Progenitor cell of endocrine pancreas (in vitro differentiated cells): ENCODE results near the gene BYSL. TPM values are rescaled to one million over a fixed set of nuclear protein-coding genes. Genes with fewer than 3 reads are reported as not detected.
"Not testable (repeated sequence)": the region's sequence is repeated elsewhere in the genome, so short reads cannot be mapped to it uniquely, and the experiment has no call there.

Experiments used
- DNase-seq: peaks from one replicate; pipeline ENCODE4 v3.0.0; 2021; ENCODE audit warnings: low spot score; ENCODE audit not compliant: unreplicated experiment
- H3K27ac Mint-ChIP-seq: 2 replicates; pipeline ENCODE4 v1.8.0; 2021; ENCODE audit warnings: mild to moderate bottlenecking, moderate library complexity, mixed read lengths
- H3K27me3 Mint-ChIP-seq: 2 replicates; pipeline ENCODE4 v1.8.0; 2021; ENCODE audit warnings: mixed read lengths
- H3K36me3 Mint-ChIP-seq: 2 replicates; pipeline ENCODE4 v1.8.0; 2022; ENCODE audit warnings: mixed read lengths; ENCODE audit not compliant: insufficient read depth
- H3K4me1 Mint-ChIP-seq: 2 replicates; pipeline ENCODE4 v1.8.0; 2021; ENCODE audit warnings: low read depth, mixed read lengths
- H3K4me3 Mint-ChIP-seq: 2 replicates; pipeline ENCODE4 v1.8.0; 2021; ENCODE audit warnings: low read depth, mild to moderate bottlenecking, moderate library complexity, mixed read lengths
- H3K9me3 Mint-ChIP-seq: 2 replicates; pipeline ENCODE4 v1.8.0; 2021; ENCODE audit warnings: low read depth, mixed read lengths
- total RNA-seq: library from RNA; stranded (reverse); gene quantifications from 2 replicates; pipeline ENCODE4 v1.2.1, GENCODE V29; 2021
- TF ChIP-seq, protein P1 (sequence below): fragments of 200-600 bp; sonication (generic); IDR thresholded peaks from one replicate; pipeline ENCODE4 v1.5.0; 2021; ENCODE audit warnings: antibody characterized with exemption, mild to moderate bottlenecking; ENCODE audit not compliant: unreplicated experiment

Gene BYSL
- total RNA-seq, 1 donor from 2014 or later = 32.8 TPM

DNA sequence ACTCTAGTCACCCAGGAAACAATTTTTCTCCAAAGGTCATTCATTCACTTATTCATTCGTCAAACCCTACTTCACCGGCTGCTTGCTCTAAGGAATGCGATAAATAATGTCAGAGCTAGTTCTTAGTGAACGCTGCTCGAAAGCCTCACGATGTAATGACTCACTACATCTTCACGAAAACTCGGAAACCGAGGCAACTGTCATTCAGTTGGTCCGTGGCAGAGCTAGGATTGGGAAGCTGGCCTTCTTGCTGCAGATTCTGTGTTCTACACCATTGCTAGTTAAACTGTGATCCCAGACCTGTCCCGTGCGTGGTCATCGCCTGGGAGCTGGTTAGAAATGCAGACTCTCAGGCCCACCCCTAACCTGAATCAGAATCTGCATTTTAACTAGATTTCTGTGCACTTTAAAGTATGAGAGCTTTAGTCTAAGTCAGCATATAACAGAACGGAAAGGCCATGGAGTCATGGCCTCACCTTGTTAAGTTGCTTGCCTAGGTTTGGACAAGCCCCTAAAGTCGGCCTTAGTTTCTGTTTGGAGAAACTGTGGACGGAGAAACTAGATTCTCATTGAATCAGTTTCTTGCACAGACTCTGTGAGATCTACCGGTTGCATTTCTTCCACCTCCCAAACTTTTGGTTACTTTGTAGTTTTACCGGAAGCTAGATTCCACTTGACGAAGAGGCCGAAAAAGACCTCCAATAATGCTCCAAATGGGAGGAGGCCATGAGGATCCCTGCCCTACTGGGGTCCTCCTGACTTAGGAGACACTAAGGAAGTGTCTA is 21.0 kb downstream of the BYSL start:
- H3K4me3 Mint-ChIP-seq = peak overlapping the region; percentile 74
- H3K4me1 Mint-ChIP-seq = peaks cover 10% of the 10 kb centered on the region
- DNase-seq = no peak
- H3K27me3 Mint-ChIP-seq = peaks cover 25% of the 10 kb centered on the region
- no peaks in the 10 kb centered on the region for H3K9me3 Mint-ChIP-seq
- H3K27ac Mint-ChIP-seq = peak overlapping the region; percentile 70
- H3K36me3 Mint-ChIP-seq = no peaks in the 10 kb centered on the region
- TF ChIP-seq, protein P1, sequence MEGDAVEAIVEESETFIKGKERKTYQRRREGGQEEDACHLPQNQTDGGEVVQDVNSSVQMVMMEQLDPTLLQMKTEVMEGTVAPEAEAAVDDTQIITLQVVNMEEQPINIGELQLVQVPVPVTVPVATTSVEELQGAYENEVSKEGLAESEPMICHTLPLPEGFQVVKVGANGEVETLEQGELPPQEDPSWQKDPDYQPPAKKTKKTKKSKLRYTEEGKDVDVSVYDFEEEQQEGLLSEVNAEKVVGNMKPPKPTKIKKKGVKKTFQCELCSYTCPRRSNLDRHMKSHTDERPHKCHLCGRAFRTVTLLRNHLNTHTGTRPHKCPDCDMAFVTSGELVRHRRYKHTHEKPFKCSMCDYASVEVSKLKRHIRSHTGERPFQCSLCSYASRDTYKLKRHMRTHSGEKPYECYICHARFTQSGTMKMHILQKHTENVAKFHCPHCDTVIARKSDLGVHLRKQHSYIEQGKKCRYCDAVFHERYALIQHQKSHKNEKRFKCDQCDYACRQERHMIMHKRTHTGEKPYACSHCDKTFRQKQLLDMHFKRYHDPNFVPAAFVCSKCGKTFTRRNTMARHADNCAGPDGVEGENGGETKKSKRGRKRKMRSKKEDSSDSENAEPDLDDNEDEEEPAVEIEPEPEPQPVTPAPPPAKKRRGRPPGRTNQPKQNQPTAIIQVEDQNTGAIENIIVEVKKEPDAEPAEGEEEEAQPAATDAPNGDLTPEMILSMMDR = no peak

DNA sequence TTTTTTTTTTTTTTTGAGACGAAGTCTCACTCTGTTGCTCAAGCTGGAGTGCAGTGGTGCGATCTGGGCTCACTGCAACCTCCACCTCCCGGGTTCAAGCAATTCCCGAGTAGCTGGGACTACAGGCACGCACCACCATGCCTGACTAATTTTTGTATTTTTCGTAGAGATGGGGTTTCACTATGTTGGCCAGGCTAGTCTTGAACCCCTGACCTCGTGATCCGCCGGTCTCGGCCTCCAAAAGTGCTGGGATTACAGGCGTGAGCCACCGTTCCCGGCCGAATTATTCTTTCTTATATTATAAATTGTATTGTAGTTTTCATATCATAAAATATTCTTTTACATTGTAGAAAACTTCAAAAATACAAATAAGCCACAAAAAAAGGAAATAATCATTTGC is 21.6 kb downstream of the BYSL start:
- not testable (repeated sequence) for DNase-seq, H3K27ac Mint-ChIP-seq, H3K4me1 Mint-ChIP-seq, H3K9me3 Mint-ChIP-seq, H3K36me3 Mint-ChIP-seq
- Mint-ChIP-seq H3K4me3 (peak overlapping the region; percentile 50), H3K27me3 (peaks cover 25% of the 10 kb centered on the region)

DNA sequence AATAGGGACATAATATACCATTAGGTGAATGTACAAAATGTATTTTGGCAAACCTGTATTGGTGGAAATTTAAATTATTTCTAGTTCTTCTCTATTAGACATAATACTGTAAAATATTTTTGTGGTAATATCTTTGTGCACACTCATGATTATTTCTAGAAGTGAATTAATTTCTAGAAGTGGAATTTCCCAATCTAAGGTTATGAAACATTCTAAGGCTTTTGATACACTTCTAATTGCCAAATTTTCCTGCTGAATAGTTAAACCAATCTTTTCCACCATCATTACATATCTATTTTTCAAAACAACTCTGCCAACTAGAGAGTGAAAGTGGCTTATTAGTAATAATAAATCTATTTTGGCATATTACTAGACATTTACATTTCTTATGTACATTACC is 22.2 kb downstream of the BYSL start:
- peaks cover 25% of the 10 kb centered on the region for H3K27me3 Mint-ChIP-seq
- no peak for DNase-seq
- H3K27ac Mint-ChIP-seq = no peak overlapping the region
- TF ChIP-seq, protein P1 = no peak
- no peak overlapping the region for H3K4me3 Mint-ChIP-seq
- H3K4me1 Mint-ChIP-seq = peaks cover 10% of the 10 kb centered on the region
- H3K9me3 Mint-ChIP-seq = no peaks in the 10 kb centered on the region
- H3K36me3 Mint-ChIP-seq = no peaks in the 10 kb centered on the region

DNA sequence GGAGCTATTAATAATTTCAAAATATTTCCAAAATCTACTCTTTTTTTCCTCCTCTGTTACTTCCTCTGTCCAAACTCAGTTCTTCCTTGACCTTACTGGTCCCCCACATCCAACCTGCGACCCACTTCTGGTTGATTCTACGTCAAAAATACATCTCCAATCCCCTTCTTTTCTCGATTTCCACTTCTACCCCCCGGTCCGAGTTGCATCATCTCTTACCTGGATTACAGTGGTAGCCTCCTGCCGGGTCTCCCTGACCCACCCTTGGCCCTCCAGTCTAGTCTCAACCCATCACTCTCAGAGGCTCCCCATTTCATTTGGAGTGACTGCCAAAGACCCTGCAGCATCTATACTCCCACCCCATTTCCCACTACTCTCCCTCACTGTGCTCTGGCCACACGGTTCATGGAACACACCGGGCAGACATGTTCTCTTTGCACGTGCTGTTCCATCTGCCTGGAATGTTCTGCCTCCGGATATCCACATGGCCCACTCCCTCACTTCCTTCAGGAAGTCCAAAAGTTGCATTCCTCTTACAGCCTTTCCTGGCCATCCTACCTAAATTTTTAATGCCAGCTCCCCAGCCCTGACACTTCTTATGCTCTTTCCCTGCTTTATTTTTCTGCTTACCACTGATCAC is 26.4 kb downstream of the BYSL start:
- no peak overlapping the region for H3K4me3 Mint-ChIP-seq
- TF ChIP-seq, protein P1 = no peak

DNA sequence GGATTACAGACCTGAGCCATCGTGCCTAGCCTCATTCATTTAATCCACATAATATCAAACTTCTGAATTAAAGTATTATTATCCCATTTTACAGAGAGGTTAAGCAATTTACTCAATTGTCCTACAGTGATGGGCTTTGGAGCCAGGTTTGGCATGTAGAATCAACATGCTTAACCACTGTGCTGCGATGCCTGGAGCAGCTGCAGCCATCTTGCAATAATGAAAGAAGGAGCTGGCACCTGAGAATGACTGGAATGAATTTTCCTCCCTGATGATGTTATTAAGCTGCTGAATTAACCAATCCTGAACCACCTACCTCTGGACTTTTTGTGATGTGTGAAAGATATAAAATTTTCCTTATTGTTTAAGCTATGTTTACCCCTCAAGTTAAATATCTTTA is 33.4 kb downstream of the BYSL start:
- TF ChIP-seq, protein P1 = no peak
- no peak overlapping the region for H3K4me3 Mint-ChIP-seq
- no peaks in the 10 kb centered on the region for H3K9me3 Mint-ChIP-seq
- H3K36me3 Mint-ChIP-seq = no peaks in the 10 kb centered on the region
- no peak for DNase-seq
- no peaks in the 10 kb centered on the region for H3K4me1 Mint-ChIP-seq
- H3K27ac Mint-ChIP-seq = no peak overlapping the region
- H3K27me3 Mint-ChIP-seq = no peaks in the 10 kb centered on the region

More for the DNA sequence above, 26.4 kb downstream of the BYSL start:
- Mint-ChIP-seq H3K27ac (no peak overlapping the region), H3K9me3 (no peaks in the 10 kb centered on the region), H3K4me1 (no peaks in the 10 kb centered on the region), H3K27me3 (no peaks in the 10 kb centered on the region), H3K36me3 (no peaks in the 10 kb centered on the region)
- DNase-seq = no peak
